IMR-90 (cell line): ENCODE results near the gene IRAK1. TPM values are rescaled to one million over a fixed set of nuclear protein-coding genes. Genes with fewer than 3 reads are reported as not detected.

ENCODE experiments used
- ATAC-seq: fragments of 200-7000 bp; cut with Tn5 transposase; 2 replicates; pipeline ENCODE4 v1.9.1; 2020; ENCODE audit warnings: low read depth, mild to moderate bottlenecking, moderate library complexity
- BruUV-seq: library from RNA; stranded (reverse); fragments of 400-500 nt; replicated peaks from 2 replicates; lab custom pipeline; 2021; lab: Mats Ljungman, UMichigan
- CTCF ChIA-PET: fragments of 300-600 bp; formaldehyde crosslinking; extraction: SDS; loops from one replicate; lab custom pipeline; 2021; ENCODE audit warnings: antibody characterized with exemption; lab: Yijun Ruan, JAX
- POLR2A ChIA-PET: fragments of 300-600 bp; sonication (Branson Sonifier 250); formaldehyde crosslinking; loops from one replicate; lab custom pipeline; 2022; ENCODE audit warnings: antibody characterized with exemption; ENCODE audit not compliant: unreplicated experiment; lab: Charles Lee
- DNase-seq: peaks from one replicate; pipeline ENCODE4 v3.0.0; 2013
- H2AFZ ChIP-seq: replicated peaks from 2 replicates; pipeline ENCODE3; 2013; ENCODE audit warnings: low read length, mild to moderate bottlenecking; ENCODE audit not compliant: poor library complexity
- H2AK5ac ChIP-seq: 2 replicates; pipeline ENCODE4 v1.6.1; 2013; ENCODE audit warnings: low read depth, low read length, inconsistent platforms
- H2AK9ac ChIP-seq: replicated peaks from 2 replicates; pipeline ENCODE3; 2013; ENCODE audit warnings: mild to moderate bottlenecking, low read depth, low read length, moderate library complexity; ENCODE audit not compliant: poor library complexity
- H2BK120ac ChIP-seq: 2 replicates; pipeline ENCODE4 v1.6.1; 2013; ENCODE audit warnings: low read depth, low read length, inconsistent platforms
- H2BK15ac ChIP-seq: 3 replicates; pipeline ENCODE4 v1.6.1; 2013; ENCODE audit warnings: low read depth, low read length, inconsistent platforms
- H2BK20ac ChIP-seq: 2 replicates; pipeline ENCODE4 v1.6.1; 2013; ENCODE audit warnings: low read depth, mild to moderate bottlenecking, inconsistent platforms, low read length, moderate library complexity
- H2BK5ac ChIP-seq: 2 replicates; pipeline ENCODE4 v1.6.1; 2013; ENCODE audit warnings: mild to moderate bottlenecking, low read depth, low read length, inconsistent platforms; ENCODE audit not compliant: poor library complexity, severe bottlenecking
- H3K14ac ChIP-seq: replicated peaks from 2 replicates; pipeline ENCODE4 v1.6.1; 2013; ENCODE audit warnings: low read depth, low read length, inconsistent platforms
- H3K18ac ChIP-seq: 2 replicates; pipeline ENCODE4 v1.6.1; 2013; ENCODE audit warnings: low read depth, low read length, control low read depth
- H3K23ac ChIP-seq: 2 replicates; pipeline ENCODE4 v1.6.1; 2013; ENCODE audit warnings: low read depth, low read length, inconsistent platforms
- H3K27ac ChIP-seq: 2 replicates; pipeline ENCODE4 v1.5.1; 2013; ENCODE audit warnings: mild to moderate bottlenecking, control low read depth, low read length; ENCODE audit not compliant: insufficient read depth
- H3K27me3 ChIP-seq: 2 replicates; pipeline ENCODE4 v1.6.1; 2013; ENCODE audit warnings: low read length; ENCODE audit not compliant: control insufficient read depth, insufficient read depth
- H3K36me3 ChIP-seq: 2 replicates; pipeline ENCODE4 v1.6.1; 2013; ENCODE audit warnings: low read length, mixed read lengths; ENCODE audit not compliant: control insufficient read depth, insufficient read depth
- H3K4ac ChIP-seq: 2 replicates; pipeline ENCODE4 v1.6.1; 2013; ENCODE audit warnings: low read depth, low read length, inconsistent platforms
- H3K4me1 ChIP-seq: 2 replicates; pipeline ENCODE4 v1.6.1; 2013; ENCODE audit warnings: low read length, mixed read lengths; ENCODE audit not compliant: control insufficient read depth, insufficient read depth
- H3K4me2 ChIP-seq: 2 replicates; pipeline ENCODE4 v1.6.1; 2013; ENCODE audit warnings: low read depth, mild to moderate bottlenecking, control low read depth, low read length, moderate library complexity
- H3K4me3 ChIP-seq: 2 replicates; pipeline ENCODE4 v1.5.1; 2013; ENCODE audit warnings: low read depth, mild to moderate bottlenecking, control low read depth, low read length, moderate library complexity; ENCODE audit not compliant: insufficient read depth
- H3K56ac ChIP-seq: 2 replicates; pipeline ENCODE4 v1.6.1; 2013; ENCODE audit warnings: low read length, inconsistent platforms; ENCODE audit not compliant: insufficient read depth; ENCODE audit errors: extremely low read depth
- H3K79me1 ChIP-seq, 2 experiments: 2 replicates each; pipeline ENCODE4 v1.6.1; 2013; ENCODE audit warnings: low read length in 2 of 2, inconsistent platforms in 1 of 2, low read depth in 1 of 2
- H3K9ac ChIP-seq: 2 replicates; pipeline ENCODE4 v1.6.1; 2013; ENCODE audit warnings: low read depth, low read length, control low read depth
- H3K9me1 ChIP-seq: 2 replicates; pipeline ENCODE4 v1.6.1; 2013; ENCODE audit warnings: low read length, inconsistent platforms; ENCODE audit not compliant: insufficient read depth
- H3K9me3 ChIP-seq: 2 replicates; pipeline ENCODE4 v1.6.1; 2013; ENCODE audit warnings: low read length; ENCODE audit not compliant: control insufficient read depth, insufficient read depth
- H4K20me1 ChIP-seq: 2 replicates; pipeline ENCODE4 v1.6.1; 2013; ENCODE audit warnings: low read length, inconsistent platforms; ENCODE audit not compliant: insufficient read depth
- H4K5ac ChIP-seq: 2 replicates; pipeline ENCODE4 v1.6.1; 2013; ENCODE audit warnings: mild to moderate bottlenecking, low read depth, low read length, control low read depth
- H4K8ac ChIP-seq, 2 experiments: 2 replicates each; pipeline ENCODE4 v1.6.1; 2013; ENCODE audit warnings: low read depth in 2 of 2, low read length in 2 of 2, control low read depth in 1 of 2, inconsistent platforms in 1 of 2
- H4K91ac ChIP-seq: 2 replicates; pipeline ENCODE4 v1.6.1; 2013; ENCODE audit warnings: low read depth, low read length, inconsistent platforms; ENCODE audit not compliant: insufficient read depth
- POLR2A ChIP-seq: IDR thresholded peaks from 2 replicates; pipeline ENCODE4 v1.6.1; 2012; ENCODE audit warnings: mild to moderate bottlenecking, low read depth, low read length
- WGBS, 2 experiments: methylation state at CpG; one replicate each; pipeline versions ENCODE4 v1.1.5 to v1.1.7; 2013; ENCODE audit warnings: missing lambda C conversion rate in 2 of 2; ENCODE audit not compliant: insufficient read length in 1 of 2; ENCODE audit errors: extremely low coverage in 2 of 2; 5-methylcytosine and 5-hydroxymethylcytosine counted together
- dilution Hi-C: fragments of 300-500 bp; cut with HindIII; formaldehyde crosslinking; loops from one replicate; pipeline ENCODE4 v1.14.3; 2018; ENCODE audit warnings: low sequenced_read_pairs; ENCODE audit not compliant: unreplicated experiment
- in situ Hi-C: fragments of 300-500 bp; cut with MboI; formaldehyde crosslinking; loops from 3 replicates; pipeline ENCODE4 v1.14.3; 2019; ENCODE audit warnings: low sequenced_read_pairs, inconsistent platforms, mixed read lengths
- intact Hi-C: fragments of 100-400 bp; cut with micrococcal nuclease; formaldehyde crosslinking; loops from 2 replicates; pipeline ENCODE4 v1.10.0; 2022
- polyA plus RNA-seq, 3 experiments: library from polyadenylated mRNA; depleted of rRNA; stranded (reverse); fragments of >200 nt; gene quantifications; 2 replicates each; pipeline ENCODE4 v1.2.3, GENCODE V29; 2012; ENCODE audit warnings: low replicate concordance in 1 of 3
- total RNA-seq: library from RNA; depleted of rRNA; stranded (reverse); fragments of >200 nt; gene quantifications from 2 replicates; pipeline ENCODE4 v1.2.3, GENCODE V29; 2012
- TF ChIP-seq, protein P1 (sequence below): fragments of 150-350 bp; IDR thresholded peaks from 2 replicates; pipeline ENCODE4 v1.6.1; 2016; ENCODE audit warnings: low read depth, mild to moderate bottlenecking, low read length, moderate library complexity, borderline replicate concordance

IRAK1 gene
- total and polyA plus RNA-seq, 2 of the 4 experiments (the other 2 are of a cell fraction) = 33.3 to 50.2 TPM

DNA sequence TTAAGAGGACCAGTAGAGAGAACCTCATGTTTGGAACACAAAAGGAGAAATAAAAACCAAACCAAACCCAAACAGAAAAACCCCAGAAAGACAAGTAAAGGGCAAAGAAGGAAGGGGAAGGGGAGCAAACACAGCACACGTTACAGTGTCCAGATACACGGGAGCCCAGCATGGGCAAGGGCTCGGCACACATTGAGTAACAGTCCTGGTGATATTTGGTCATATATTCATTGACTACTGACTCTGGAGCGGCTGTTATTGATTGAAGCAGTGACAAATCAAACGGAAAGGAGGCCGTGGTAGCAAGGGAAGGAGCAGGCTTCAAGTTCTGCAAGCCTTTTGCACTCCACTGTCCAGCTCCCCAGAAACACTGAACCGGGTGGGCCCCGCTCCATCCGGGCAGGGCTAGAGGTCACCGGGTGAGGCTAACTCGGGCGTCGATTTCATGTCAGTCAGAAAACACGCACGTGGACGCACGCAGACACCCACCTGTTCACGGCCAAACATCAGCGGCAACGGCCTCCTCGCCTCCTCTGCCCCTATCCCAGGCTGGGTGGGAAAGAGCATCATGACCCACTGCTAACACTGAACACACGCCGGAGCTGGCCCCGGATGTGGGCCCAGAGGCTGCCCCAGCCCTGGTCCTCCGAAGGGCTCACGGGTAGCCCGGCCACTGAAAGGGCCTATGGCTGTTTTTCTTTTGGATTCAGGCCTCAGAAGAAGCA, 3.7 kb upstream of the IRAK1 start:
- TF ChIP-seq, protein P1, sequence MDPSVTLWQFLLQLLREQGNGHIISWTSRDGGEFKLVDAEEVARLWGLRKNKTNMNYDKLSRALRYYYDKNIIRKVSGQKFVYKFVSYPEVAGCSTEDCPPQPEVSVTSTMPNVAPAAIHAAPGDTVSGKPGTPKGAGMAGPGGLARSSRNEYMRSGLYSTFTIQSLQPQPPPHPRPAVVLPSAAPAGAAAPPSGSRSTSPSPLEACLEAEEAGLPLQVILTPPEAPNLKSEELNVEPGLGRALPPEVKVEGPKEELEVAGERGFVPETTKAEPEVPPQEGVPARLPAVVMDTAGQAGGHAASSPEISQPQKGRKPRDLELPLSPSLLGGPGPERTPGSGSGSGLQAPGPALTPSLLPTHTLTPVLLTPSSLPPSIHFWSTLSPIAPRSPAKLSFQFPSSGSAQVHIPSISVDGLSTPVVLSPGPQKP = no peak
- TF ChIP-seq POLR2A = no peak
- Histone ChIP-seq H2AK5ac (peak overlapping the region; percentile 13; the same call in 1 of the 2 replicates), H3K4ac (no peak overlapping the region), H2BK15ac (no peak overlapping the region), H4K8ac (no peak overlapping the region; a peak in 1 of 4 replicates), H3K4me1 (peaks cover 24% of the 10 kb centered on the region), H3K18ac (no peak overlapping the region), H3K23ac (no peak overlapping the region), H4K20me1 (no peaks in the 10 kb centered on the region), H3K9me3 (no peaks in the 10 kb centered on the region), H3K56ac (no peak overlapping the region), H2BK5ac (peak overlapping the region; percentile 3), H4K5ac (no peak overlapping the region), H3K36me3 (peaks cover 6% of the 10 kb centered on the region), H3K9ac (no peak overlapping the region), H2AFZ (no peak overlapping the region), H3K27me3 (no peaks in the 10 kb centered on the region; the same call in 1 of the 2 replicates), H4K91ac (no peak overlapping the region), H3K4me2 (no peak overlapping the region; the same call in 1 of the 2 replicates), H3K27ac (peak overlapping the region; percentile 34; the same call in 1 of the 2 replicates), H3K79me1 (peaks cover 2 to 17% of the 10 kb centered on the region in 2 experiments; a peak in 2 of 4 replicates), H3K14ac (no peak overlapping the region), H3K4me3 (no peak overlapping the region), H3K9me1 (no peaks in the 10 kb centered on the region), H2BK20ac (no peak overlapping the region), H2BK120ac (no peak overlapping the region), H2AK9ac (no peak overlapping the region)
- in situ Hi-C loops (no loop called here), dilution Hi-C loops (no loop called here), intact Hi-C loops (no loop called here)
- ATAC-seq (no peak), DNase-seq (no peak)
- CTCF ChIA-PET = no interaction called here
- WGBS, 2 experiments = 53% methylated on average over 4 of the region's 27 CpGs; no CpG with 5 or more reads in 1 of the 2 experiments
- POLR2A ChIA-PET = no interaction called here
- BruUV-seq = no TSS peak
